DND-41 (cell line): ENCODE data around the gene APEH.

Experiments
- ATAC-seq: fragments of 200-7000 bp; cut with Tn5 transposase; 3 replicates; pipeline ENCODE4 v1.9.1; 2021; ENCODE audit warnings: low read depth; ENCODE audit not compliant: insufficient read depth
- DNase-seq: peaks from one replicate; pipeline ENCODE4 v3.0.0-alpha.2; 2020
- H2AFZ ChIP-seq: 2 replicates; pipeline ENCODE4 v1.6.0; 2012; ENCODE audit warnings: low read depth, low read length
- H3K27ac ChIP-seq: 2 replicates; pipeline ENCODE4 v1.5.1; 2012; ENCODE audit warnings: low read length, inconsistent platforms
- H3K27me3 ChIP-seq: fragments of 200-600 bp; sonication (generic); 2 replicates; pipeline ENCODE4 v1.6.0; 2012; ENCODE audit warnings: low read length, mild to moderate bottlenecking, inconsistent platforms; ENCODE audit not compliant: insufficient read depth, poor library complexity
- H3K36me3 ChIP-seq: 2 replicates; pipeline ENCODE4 v1.5.1; 2012; ENCODE audit warnings: low read length, inconsistent platforms; ENCODE audit not compliant: insufficient read depth
- H3K4me1 ChIP-seq: 2 replicates; pipeline ENCODE4 v1.5.1; 2012; ENCODE audit warnings: mild to moderate bottlenecking, low read length; ENCODE audit not compliant: insufficient read depth
- H3K4me2 ChIP-seq: 2 replicates; pipeline ENCODE4 v1.6.0; 2012; ENCODE audit warnings: mild to moderate bottlenecking, moderate library complexity, low read length, inconsistent platforms; ENCODE audit not compliant: insufficient read depth
- H3K4me3 ChIP-seq, 2 experiments: fragments of 200-600 bp in 1 of 2; shearing (Covaris generic) in 1 of 2; 2 replicates each; pipeline ENCODE4 v1.5.1; 2012 to 2016; ENCODE audit warnings: inconsistent platforms in 2 of 2, low read length in 2 of 2, mild to moderate bottlenecking in 2 of 2, low read depth in 1 of 2, moderate library complexity in 1 of 2
- H3K79me2 ChIP-seq: 2 replicates; pipeline ENCODE4 v1.6.0; 2012; ENCODE audit warnings: low read length, inconsistent platforms; ENCODE audit not compliant: insufficient read depth
- H3K9ac ChIP-seq: 2 replicates; pipeline ENCODE4 v1.6.0; 2012; ENCODE audit warnings: low read depth, mild to moderate bottlenecking, inconsistent platforms, low read length, moderate library complexity
- H3K9me3 ChIP-seq: 2 replicates; pipeline ENCODE4 v1.5.1; 2012; ENCODE audit warnings: low read length, moderate library complexity, mild to moderate bottlenecking, inconsistent platforms; ENCODE audit not compliant: insufficient read depth, severe bottlenecking
- H4K20me1 ChIP-seq: 2 replicates; pipeline ENCODE4 v1.6.0; 2012; ENCODE audit warnings: low read length; ENCODE audit not compliant: insufficient read depth
- EZH2 ChIP-seq: IDR thresholded peaks from 3 replicates; pipeline ENCODE4 v1.6.1; 2012; ENCODE audit warnings: borderline replicate concordance, low read depth, mild to moderate bottlenecking, moderate library complexity, low read length, inconsistent platforms; ENCODE audit not compliant: severe bottlenecking
- TF ChIP-seq, protein P1 (sequence below): IDR thresholded peaks from 2 replicates; pipeline ENCODE4 v1.5.1; 2012; ENCODE audit warnings: borderline replicate concordance, low read length, moderate library complexity, mild to moderate bottlenecking; ENCODE audit not compliant: poor library complexity, severe bottlenecking; ENCODE audit errors: extremely low read depth

The APEH gene

DNA sequence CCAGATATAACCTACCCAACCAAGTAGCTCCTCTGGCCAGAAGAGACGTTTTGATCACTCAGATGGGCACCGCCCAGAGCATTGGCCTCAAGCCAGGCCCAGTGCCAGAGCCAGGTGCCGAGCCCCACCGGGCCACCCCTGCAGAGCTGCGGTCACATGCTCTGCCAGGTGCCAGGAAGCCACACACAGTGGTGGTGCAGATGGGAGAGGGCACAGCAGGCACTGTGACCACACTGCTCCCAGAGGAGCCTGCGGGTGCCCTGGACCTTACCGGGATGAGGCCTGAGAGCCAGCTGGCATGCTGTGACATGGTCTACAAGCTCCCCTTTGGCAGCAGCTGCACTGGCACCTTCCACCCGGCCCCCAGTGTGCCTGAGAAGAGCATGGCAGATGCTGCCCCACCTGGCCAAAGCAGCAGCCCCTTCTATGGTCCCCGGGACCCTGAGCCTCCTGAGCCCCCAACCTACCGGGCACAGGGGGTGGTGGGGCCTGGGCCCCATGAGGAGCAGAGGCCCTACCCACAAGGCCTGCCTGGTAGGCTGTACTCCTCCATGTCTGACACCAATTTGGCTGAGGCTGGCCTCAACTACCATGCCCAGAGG is 19.1 kb upstream of the APEH start:
- Histone ChIP-seq H3K36me3 (no peaks in the 10 kb centered on the region), H3K9ac (no peak overlapping the region), H3K9me3 (no peaks in the 10 kb centered on the region), H2AFZ (no peak overlapping the region), H4K20me1 (no peaks in the 10 kb centered on the region), H3K4me3 (no peak overlapping the region), H3K27me3 (no peaks in the 10 kb centered on the region), H3K4me2 (no peak overlapping the region), H3K27ac (no peak overlapping the region), H3K79me2 (no peaks in the 10 kb centered on the region), H3K4me1 (no peaks in the 10 kb centered on the region)
- DNase-seq (peak; percentile 29), ATAC-seq (no peak; the same call in 2 of the 3 replicates)
- TF ChIP-seq, protein P1, sequence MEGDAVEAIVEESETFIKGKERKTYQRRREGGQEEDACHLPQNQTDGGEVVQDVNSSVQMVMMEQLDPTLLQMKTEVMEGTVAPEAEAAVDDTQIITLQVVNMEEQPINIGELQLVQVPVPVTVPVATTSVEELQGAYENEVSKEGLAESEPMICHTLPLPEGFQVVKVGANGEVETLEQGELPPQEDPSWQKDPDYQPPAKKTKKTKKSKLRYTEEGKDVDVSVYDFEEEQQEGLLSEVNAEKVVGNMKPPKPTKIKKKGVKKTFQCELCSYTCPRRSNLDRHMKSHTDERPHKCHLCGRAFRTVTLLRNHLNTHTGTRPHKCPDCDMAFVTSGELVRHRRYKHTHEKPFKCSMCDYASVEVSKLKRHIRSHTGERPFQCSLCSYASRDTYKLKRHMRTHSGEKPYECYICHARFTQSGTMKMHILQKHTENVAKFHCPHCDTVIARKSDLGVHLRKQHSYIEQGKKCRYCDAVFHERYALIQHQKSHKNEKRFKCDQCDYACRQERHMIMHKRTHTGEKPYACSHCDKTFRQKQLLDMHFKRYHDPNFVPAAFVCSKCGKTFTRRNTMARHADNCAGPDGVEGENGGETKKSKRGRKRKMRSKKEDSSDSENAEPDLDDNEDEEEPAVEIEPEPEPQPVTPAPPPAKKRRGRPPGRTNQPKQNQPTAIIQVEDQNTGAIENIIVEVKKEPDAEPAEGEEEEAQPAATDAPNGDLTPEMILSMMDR = no peak
- no peak for TF ChIP-seq EZH2

GRCh38 chr3:49655731-49656285 is 18.3 kb upstream of the APEH start:
- H2AFZ ChIP-seq = no peak overlapping the region
- no peaks in the 10 kb centered on the region for H3K79me2 ChIP-seq
- H4K20me1 ChIP-seq = no peaks in the 10 kb centered on the region
- H3K27me3 ChIP-seq = no peaks in the 10 kb centered on the region
- H3K27ac ChIP-seq = no peak overlapping the region
- H3K9ac ChIP-seq = no peak overlapping the region
- DNase-seq (no peak), ATAC-seq (no peak)
- H3K4me2 ChIP-seq = no peak overlapping the region
- no peaks in the 10 kb centered on the region for H3K9me3 ChIP-seq
- H3K36me3 ChIP-seq = no peaks in the 10 kb centered on the region
- no peaks in the 10 kb centered on the region for H3K4me1 ChIP-seq
- no peak for TF ChIP-seq EZH2
- TF ChIP-seq, protein P1 = no peak
- no peak overlapping the region for H3K4me3 ChIP-seq

DNA sequence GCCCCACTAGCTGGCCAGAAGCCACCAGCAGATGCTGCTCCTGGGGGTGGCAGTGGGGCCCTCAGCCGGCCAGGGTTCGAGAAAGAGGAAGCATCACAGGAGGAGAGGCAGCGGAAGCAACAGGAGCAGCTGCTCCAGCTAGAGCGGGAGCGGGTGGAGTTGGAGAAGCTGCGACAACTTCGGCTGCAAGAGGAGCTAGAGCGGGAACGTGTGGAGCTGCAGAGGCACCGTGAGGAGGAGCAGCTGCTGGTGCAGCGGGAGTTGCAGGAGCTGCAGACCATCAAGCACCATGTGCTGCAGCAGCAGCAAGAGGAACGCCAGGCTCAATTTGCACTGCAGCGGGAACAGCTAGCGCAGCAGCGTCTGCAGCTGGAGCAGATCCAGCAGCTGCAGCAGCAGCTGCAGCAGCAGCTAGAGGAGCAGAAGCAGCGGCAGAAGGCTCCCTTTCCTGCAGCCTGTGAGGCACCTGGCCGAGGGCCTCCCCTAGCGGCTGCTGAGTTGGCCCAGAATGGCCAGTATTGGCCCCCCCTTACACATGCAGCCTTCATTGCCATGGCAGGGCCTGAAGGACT is 17.5 kb upstream of the APEH start:
- TF ChIP-seq EZH2 = no peak
- TF ChIP-seq, protein P1 = no peak
- Histone ChIP-seq H3K27ac (no peak overlapping the region), H3K27me3 (no peaks in the 10 kb centered on the region), H3K79me2 (no peaks in the 10 kb centered on the region), H3K9ac (no peak overlapping the region), H4K20me1 (no peaks in the 10 kb centered on the region), H3K4me3 (no peak overlapping the region), H3K36me3 (no peaks in the 10 kb centered on the region), H3K9me3 (no peaks in the 10 kb centered on the region), H3K4me2 (no peak overlapping the region), H2AFZ (no peak overlapping the region), H3K4me1 (no peaks in the 10 kb centered on the region)
- ATAC-seq = no peak
- DNase-seq = no peak
